ENCODE results near the gene APPBP2.
"Not testable (repeated sequence)": the region's sequence is repeated elsewhere in the genome, so short reads cannot be mapped to it uniquely, and the experiment has no call there.

APPBP2 gene

GRCh38 chr17:60490594-60490993, 35.4 kb downstream of the APPBP2 start:
- not testable (repeated sequence) for DNase-seq

DNA sequence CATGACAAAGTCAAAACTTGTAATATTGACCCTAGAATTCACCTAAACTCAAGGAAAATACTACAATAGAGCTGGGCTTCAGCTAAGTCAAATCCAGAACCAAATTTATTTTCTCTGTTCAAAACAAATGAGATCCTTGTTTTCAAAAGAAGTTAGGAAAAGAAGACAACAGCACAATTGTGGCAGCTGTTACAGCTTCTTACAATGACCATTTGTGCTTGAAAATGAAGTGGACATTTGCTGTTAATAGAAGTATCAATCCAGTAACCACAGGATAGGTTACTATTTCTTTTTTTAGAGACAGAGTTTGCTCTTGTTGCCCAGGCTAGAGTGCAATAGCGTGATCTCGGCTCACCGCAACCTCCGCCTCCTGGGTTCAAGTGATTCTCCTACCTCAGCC, 44.4 kb downstream of the APPBP2 start:
- DNase-seq = no peak

DNA sequence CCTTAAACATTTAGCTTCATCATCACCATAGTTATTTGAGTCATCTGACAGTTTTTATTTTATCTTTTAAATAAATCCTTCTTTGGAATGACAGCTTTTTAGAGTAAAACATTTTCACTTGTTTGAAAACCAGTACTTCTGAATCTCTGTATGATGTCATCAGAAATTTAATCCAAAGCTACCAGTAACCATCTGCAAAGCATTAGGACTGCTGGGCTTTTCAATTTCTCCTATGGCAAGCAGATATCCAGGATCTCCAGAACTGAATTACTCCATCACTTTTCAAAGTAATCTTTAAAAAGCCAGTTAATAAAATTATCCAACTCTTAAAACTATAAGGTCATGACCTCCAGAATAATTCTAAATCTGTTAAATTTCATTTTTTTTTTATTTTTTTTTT, 52.3 kb downstream of the APPBP2 start:
- DNase-seq = no peak

GRCh38 chr17:60472449-60472848, 53.6 kb downstream of the APPBP2 start:
- DNase-seq = no peak

GRCh38 chr17:60471451-60471850, 54.6 kb downstream of the APPBP2 start:
- DNase-seq = no peak

DNA sequence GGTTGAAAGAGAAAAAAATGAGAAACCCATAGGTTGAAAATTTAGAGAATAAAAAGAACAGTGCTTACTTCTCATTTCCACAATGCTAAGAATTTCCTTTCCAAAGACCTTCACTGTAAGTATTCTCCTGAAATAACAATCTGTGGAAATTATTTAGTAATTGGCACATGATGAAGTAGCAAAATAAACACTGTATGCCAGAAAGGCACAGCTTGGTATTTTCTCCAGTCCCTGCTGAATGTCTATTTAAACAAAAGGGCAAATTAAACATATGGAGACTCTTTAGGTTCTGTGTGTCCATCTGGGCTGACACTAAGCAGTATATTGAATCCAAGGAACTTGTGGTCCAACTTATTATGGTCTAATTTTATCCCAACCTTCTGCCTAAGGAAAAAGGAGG, 57.7 kb downstream of the APPBP2 start:
- no peak for DNase-seq

GRCh38 chr17:60464343-60464742, 61.7 kb downstream of the APPBP2 start:
- DNase-seq = no peak

DNA sequence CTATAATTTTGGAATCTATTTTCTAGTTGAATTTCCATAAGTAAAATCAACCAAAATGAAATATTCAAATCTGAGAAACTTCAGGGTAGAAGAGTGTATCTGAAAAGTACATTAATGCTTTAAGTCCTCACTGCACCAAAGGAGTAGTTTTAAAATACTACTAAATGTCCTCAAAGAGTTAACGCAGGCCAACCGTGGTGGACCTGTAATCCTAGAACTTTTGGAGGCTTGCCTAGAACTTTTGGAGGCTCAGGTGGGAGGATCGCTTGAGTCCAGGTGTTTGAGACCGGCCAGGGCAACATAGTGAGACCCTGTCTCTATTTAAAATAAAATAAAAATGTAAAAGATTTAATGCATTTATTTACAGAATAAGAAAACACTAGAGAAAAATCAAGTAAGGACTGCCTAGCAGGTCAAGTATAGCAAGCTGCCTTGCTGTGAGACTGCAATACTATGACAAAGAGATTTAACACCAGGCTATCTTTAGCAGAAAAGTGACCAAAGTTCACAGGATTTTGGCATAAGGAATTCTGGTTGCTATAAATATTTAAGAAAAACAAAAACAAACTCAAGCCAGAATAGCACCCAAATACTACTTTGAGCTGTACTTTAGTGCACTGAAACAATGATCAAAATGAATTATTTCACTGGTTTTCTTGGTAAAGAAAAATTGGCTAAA, 62.7 kb downstream of the APPBP2 start:
- no peak for DNase-seq

- DNase-seq = no peak
Measured at GRCh38 chr17:60461584-60461983, 64.5 kb downstream of the APPBP2 start.

DNA sequence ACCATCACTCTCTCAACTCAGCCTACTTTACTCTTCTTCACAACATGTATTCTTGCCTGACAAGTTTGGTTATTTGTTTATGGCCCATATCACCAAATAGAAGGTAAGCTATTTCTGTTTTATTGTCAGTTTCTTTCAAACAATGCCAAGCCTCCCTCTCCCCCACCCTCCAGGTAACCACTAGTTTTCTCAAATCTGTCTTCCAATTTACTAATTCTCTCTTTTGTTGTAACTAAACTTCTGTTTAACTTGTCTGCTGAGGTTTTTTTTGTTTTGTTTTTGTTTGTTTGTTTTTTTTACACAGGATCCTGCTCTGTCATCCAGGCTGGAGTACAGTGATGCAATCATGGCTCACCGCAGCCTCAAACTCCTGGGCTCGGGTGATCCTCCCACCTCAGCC, 68.9 kb downstream of the APPBP2 start:
- DNase-seq = no peak

DNA sequence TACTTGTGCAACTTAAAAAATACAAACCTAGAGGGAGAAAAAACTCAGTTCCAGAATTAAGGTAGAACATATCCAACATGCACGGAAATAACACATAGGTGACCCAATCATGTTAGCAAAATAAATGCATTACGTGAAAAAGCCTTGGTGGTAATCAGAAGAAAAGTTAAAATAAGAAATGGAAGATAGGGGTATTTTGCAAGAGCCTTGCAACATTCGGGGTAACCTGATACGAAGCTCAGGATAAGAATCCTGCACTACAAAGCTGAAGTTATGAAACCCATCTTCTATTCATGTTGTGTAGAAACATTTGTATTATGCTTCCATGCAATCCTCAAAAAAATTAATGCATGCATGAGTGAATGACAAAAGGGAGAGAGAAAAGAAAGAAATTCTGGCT, 70.7 kb downstream of the APPBP2 start:
- no peak for DNase-seq

- DNase-seq = no peak
Measured at GRCh38 chr17:60451965-60452364, 74.1 kb downstream of the APPBP2 start.

- DNase-seq = no peak
Measured at GRCh38 chr17:60451071-60451470, 75.0 kb downstream of the APPBP2 start.

GRCh38 chr17:60447375-60447774, 78.7 kb downstream of the APPBP2 start:
- DNase-seq = no peak

DNA sequence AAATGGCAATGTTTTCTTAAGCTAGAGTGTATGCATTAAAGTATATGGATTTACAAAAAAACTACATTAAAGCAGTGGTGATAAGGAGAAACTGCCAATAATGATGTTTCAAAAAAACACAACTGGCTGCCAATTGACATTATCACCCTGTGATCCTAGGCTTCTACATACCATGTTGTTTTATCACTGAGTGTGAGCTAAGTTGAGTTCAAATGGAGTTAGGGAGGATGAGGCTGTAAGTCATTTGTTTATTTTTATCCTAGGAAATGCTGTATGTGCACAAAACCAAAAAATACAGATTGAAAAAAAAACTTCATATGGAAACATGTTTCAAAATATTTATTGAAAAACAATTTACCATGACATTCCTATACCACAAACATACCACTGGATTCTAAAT, 80.9 kb downstream of the APPBP2 start:
- DNase-seq = no peak

GRCh38 chr17:60443713-60444112, 82.3 kb downstream of the APPBP2 start:
- no peak for DNase-seq

GRCh38 chr17:60442271-60443173, 83.5 kb downstream of the APPBP2 start:
- no peak for DNase-seq

DNA sequence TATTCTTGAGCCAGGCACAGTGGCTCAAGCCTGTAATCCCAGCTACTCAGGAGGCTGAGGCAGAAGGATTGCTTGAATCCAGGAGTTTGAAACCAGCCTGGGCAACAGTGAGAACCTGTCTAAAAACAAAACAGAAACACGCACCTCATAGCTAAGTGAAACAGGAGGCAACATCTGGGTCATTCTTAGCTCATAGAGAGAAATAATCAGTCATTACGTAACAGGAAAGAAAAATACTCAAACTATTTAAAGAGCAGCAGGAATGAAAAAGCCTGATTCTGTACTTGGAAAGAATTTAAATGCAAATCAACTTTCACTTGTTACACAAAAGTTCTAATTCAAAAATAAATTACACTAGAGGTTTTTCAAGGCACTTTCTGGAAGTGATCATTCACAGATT, 86.5 kb downstream of the APPBP2 start:
- no peak for DNase-seq

DNA sequence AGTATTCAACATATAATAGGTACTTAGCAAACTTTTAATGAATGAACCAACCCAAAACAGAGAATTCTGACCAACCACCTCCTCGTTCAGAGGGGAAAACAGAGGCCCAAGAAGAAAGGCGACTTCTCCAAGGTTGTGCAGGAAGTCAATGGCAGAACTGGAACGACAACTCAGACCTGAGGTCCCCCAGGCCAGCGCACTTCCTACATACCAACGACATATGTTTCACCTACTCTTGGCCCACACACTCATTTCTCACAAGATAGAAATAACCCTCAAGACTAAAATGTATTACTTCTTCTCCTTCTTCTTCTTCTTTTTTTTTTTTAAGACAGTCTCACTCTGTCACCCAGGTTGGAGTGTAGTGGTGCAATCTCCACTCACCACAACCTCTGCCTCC, 89.4 kb downstream of the APPBP2 start:
- DNase-seq = no peak

- peak; percentile 17 for DNase-seq
Measured at GRCh38 chr17:60435244-60436167, 90.5 kb downstream of the APPBP2 start.

GRCh38 chr17:60433021-60433997, 92.7 kb downstream of the APPBP2 start:
- not testable (repeated sequence) for DNase-seq

- DNase-seq = not testable (repeated sequence)
Measured at GRCh38 chr17:60430561-60430960, 95.5 kb downstream of the APPBP2 start.

All from NCI-H1436 treated with DMSO at 0.1 percent for 48 hours (cell line).